Esophagus muscularis mucosa (tissue), 3 donors: Measurements from ENCODE around the gene SYNDIG1.

Source experiments
- CTCF ChIP-seq, 3 experiments: fragments of 200-600 bp in 2 of 3; fragments of 450-650 bp in 1 of 3; sonication (generic) in 2 of 3; IDR thresholded peaks; one replicate each; pipeline ENCODE4 v1.5.1; 2017 to 2019; ENCODE audit warnings: antibody characterized with exemption in 3 of 3, mild to moderate bottlenecking in 2 of 3, moderate library complexity in 1 of 3
- POLR2A ChIP-seq: fragments of 450-650 bp; IDR thresholded peaks from one replicate; pipeline ENCODE4 v1.6.1; 2017; ENCODE audit warnings: antibody characterized with exemption, moderate library complexity, mild to moderate bottlenecking, low read depth

GRCh38 chr20:24651976-24652345 is 182.5 kb downstream of the SYNDIG1 start:
- no peak for TF ChIP-seq CTCF (IDR thresholded peaks at IDR 0.05)
- TF ChIP-seq POLR2A, result no peak
